A673 (cell line): ENCODE data around the gene CAPN9. TPM values are rescaled to one million over a fixed set of nuclear protein-coding genes. Genes with fewer than 3 reads are reported as not detected.

Experiments
- BruUV-seq: library from RNA; stranded (reverse); fragments of 400-500 nt; replicated peaks from 2 replicates; lab custom pipeline; 2021; lab: Mats Ljungman, UMichigan
- CTCF ChIA-PET: fragments of 300-600 bp; sonication (Branson Sonifier 250); formaldehyde crosslinking; loops from one replicate; lab custom pipeline; 2022; ENCODE audit warnings: antibody characterized with exemption; lab: Charles Lee
- POLR2A ChIA-PET: fragments of 300-600 bp; sonication (Branson Sonifier 250); formaldehyde crosslinking; loops from one replicate; lab custom pipeline; 2022; ENCODE audit warnings: antibody characterized with exemption; ENCODE audit not compliant: low non-redundant PET; lab: Charles Lee
- DNase-seq: peaks from one replicate; pipeline ENCODE4 v3.0.0-alpha.2; 2015; ENCODE audit warnings: low spot score
- H3K27ac ChIP-seq: fragments of 200-600 bp; sonication (generic); 2 replicates; pipeline ENCODE4 v1.5.1; 2016; ENCODE audit warnings: mixed run types, low read depth, mild to moderate bottlenecking, mixed read lengths, antibody characterized with exemption, low read length; ENCODE audit not compliant: poor library complexity, severe bottlenecking
- H3K27me3 ChIP-seq: fragments of 200-600 bp; sonication (generic); replicated peaks from 2 replicates; pipeline ENCODE4 v1.6.1; 2017; ENCODE audit warnings: mixed run types, low read depth, mild to moderate bottlenecking, mixed read lengths, antibody characterized with exemption, low read length; ENCODE audit not compliant: insufficient read depth, poor library complexity
- H3K36me3 ChIP-seq: fragments of 200-600 bp; sonication (generic); 2 replicates; pipeline ENCODE4 v1.6.1; 2016; ENCODE audit warnings: mixed run types, mild to moderate bottlenecking, mixed read lengths, antibody characterized with exemption, low read length; ENCODE audit not compliant: insufficient read depth, poor library complexity, severe bottlenecking
- H3K4me1 ChIP-seq: fragments of 200-600 bp; sonication (generic); 2 replicates; pipeline ENCODE4 v1.6.1; 2017; ENCODE audit warnings: mixed run types, mild to moderate bottlenecking, mixed read lengths, antibody characterized with exemption, low read length; ENCODE audit not compliant: insufficient read depth, poor library complexity, severe bottlenecking
- H3K4me3 ChIP-seq: fragments of 200-600 bp; sonication (generic); 2 replicates; pipeline ENCODE4 v1.5.1; 2016; ENCODE audit warnings: low read depth, mixed run types, mild to moderate bottlenecking, mixed read lengths, low read length; ENCODE audit not compliant: poor library complexity, severe bottlenecking
- H3K9me3 ChIP-seq: fragments of 200-600 bp; sonication (generic); 2 replicates; pipeline ENCODE4 v1.6.1; 2016; ENCODE audit warnings: mixed run types, low read depth, mild to moderate bottlenecking, mixed read lengths, antibody characterized with exemption, low read length; ENCODE audit not compliant: poor library complexity, severe bottlenecking
- EZH2 ChIP-seq: fragments of 200-600 bp; sonication (generic); IDR thresholded peaks from 2 replicates; pipeline ENCODE4 v1.6.1; 2017; ENCODE audit warnings: borderline replicate concordance, low read depth, mild to moderate bottlenecking, mixed read lengths, antibody characterized with exemption, low read length; ENCODE audit not compliant: poor library complexity, severe bottlenecking
- intact Hi-C: fragments of 100-400 bp; cut with micrococcal nuclease; formaldehyde crosslinking; loops from one replicate; pipeline ENCODE4 v1.10.0; 2022; ENCODE audit not compliant: unreplicated experiment
- total RNA-seq: library from RNA; stranded (reverse); gene quantifications from 2 replicates; pipeline ENCODE4 v1.2.3, GENCODE V29; 2021
- TF ChIP-seq, protein P1 (sequence below): fragments of 300-800, 200-600 bp; sonication (generic); conservative IDR thresholded peaks from 2 replicates; pipeline ENCODE4 v1.5.1; 2017; ENCODE audit warnings: low read depth, mild to moderate bottlenecking, antibody characterized with exemption, low read length, moderate library complexity, mixed read lengths

CAPN9 gene
- total RNA-seq, 1 experiment from 2014 or later: not detected

- Histone ChIP-seq H3K4me3 (no peak overlapping the region), H3K9me3 (no peaks in the 10 kb centered on the region), H3K27me3 (no peaks in the 10 kb centered on the region), H3K4me1 (no peaks in the 10 kb centered on the region), H3K27ac (no peak overlapping the region), H3K36me3 (no peaks in the 10 kb centered on the region)
- intact Hi-C loops: no loop called here
- no peak for DNase-seq
- TF ChIP-seq EZH2: no peak
- ChIA-PET CTCF (no interaction called here), POLR2A (no interaction called here)
- no TSS peak for BruUV-seq
Observed at GRCh38 chr1:230704830-230705229, 42.4 kb upstream of the CAPN9 start.

- Histone ChIP-seq H3K9me3 (no peaks in the 10 kb centered on the region), H3K36me3 (no peaks in the 10 kb centered on the region), H3K27me3 (no peaks in the 10 kb centered on the region), H3K4me1 (no peaks in the 10 kb centered on the region), H3K27ac (no peak overlapping the region), H3K4me3 (no peak overlapping the region)
- BruUV-seq: no TSS peak
- TF ChIP-seq, protein P1, sequence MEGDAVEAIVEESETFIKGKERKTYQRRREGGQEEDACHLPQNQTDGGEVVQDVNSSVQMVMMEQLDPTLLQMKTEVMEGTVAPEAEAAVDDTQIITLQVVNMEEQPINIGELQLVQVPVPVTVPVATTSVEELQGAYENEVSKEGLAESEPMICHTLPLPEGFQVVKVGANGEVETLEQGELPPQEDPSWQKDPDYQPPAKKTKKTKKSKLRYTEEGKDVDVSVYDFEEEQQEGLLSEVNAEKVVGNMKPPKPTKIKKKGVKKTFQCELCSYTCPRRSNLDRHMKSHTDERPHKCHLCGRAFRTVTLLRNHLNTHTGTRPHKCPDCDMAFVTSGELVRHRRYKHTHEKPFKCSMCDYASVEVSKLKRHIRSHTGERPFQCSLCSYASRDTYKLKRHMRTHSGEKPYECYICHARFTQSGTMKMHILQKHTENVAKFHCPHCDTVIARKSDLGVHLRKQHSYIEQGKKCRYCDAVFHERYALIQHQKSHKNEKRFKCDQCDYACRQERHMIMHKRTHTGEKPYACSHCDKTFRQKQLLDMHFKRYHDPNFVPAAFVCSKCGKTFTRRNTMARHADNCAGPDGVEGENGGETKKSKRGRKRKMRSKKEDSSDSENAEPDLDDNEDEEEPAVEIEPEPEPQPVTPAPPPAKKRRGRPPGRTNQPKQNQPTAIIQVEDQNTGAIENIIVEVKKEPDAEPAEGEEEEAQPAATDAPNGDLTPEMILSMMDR: no peak
- no peak for TF ChIP-seq EZH2
- CTCF ChIA-PET: no interaction called here
- no peak for DNase-seq
- POLR2A ChIA-PET: no interaction called here
- intact Hi-C loops: no loop called here
Observed at GRCh38 chr1:230705289-230706019, 41.7 kb upstream of the CAPN9 start.

- TF ChIP-seq EZH2: no peak
- intact Hi-C loops: no loop called here
- Histone ChIP-seq H3K27me3 (no peaks in the 10 kb centered on the region), H3K4me3 (no peak overlapping the region), H3K36me3 (no peaks in the 10 kb centered on the region), H3K27ac (no peak overlapping the region), H3K9me3 (no peaks in the 10 kb centered on the region), H3K4me1 (no peaks in the 10 kb centered on the region)
- ChIA-PET POLR2A (no interaction called here), CTCF (no interaction called here)
- no peak for DNase-seq
- no TSS peak for BruUV-seq
Observed at GRCh38 chr1:230706020-230706699, 41.0 kb upstream of the CAPN9 start.

- ChIA-PET CTCF (no interaction called here), POLR2A (no interaction called here)
- H3K36me3 ChIP-seq: no peaks in the 10 kb centered on the region
- H3K4me3 ChIP-seq: no peak overlapping the region
- intact Hi-C loops: no loop called here
- H3K27me3 ChIP-seq: no peaks in the 10 kb centered on the region
- no peak for DNase-seq
- no peak overlapping the region for H3K27ac ChIP-seq
- no TSS peak for BruUV-seq
- TF ChIP-seq EZH2: no peak
- TF ChIP-seq, protein P1: no peak
- H3K4me1 ChIP-seq: no peaks in the 10 kb centered on the region
- no peaks in the 10 kb centered on the region for H3K9me3 ChIP-seq
Observed at GRCh38 chr1:230706887-230707731, 40.1 kb upstream of the CAPN9 start.
